SK-N-MC (cell line): ENCODE results near the gene GRIA1.

Source experiments
- DNase-seq: peaks from one replicate; pipeline ENCODE4 v3.0.0-alpha.2; 2011; ENCODE audit warnings: low read depth, low spot score
- H3K27ac ChIP-seq: fragments of 200-600 bp; sonication (generic); 2 replicates; pipeline ENCODE4 v1.5.1; 2016; ENCODE audit warnings: mixed run types
- H3K36me3 ChIP-seq: fragments of 200-600 bp; sonication (generic); 2 replicates; pipeline ENCODE4 v1.6.1; 2017; ENCODE audit warnings: antibody characterized with exemption, low read length, mixed read lengths; ENCODE audit not compliant: insufficient read depth
- H3K4me3 ChIP-seq: fragments of 200-600 bp; sonication (generic); 2 replicates; pipeline ENCODE4 v1.5.1; 2016
- H3K9ac ChIP-seq: fragments of 200-600 bp; sonication (generic); 2 replicates; pipeline ENCODE4 v1.8.0; 2017; ENCODE audit warnings: mixed run types, mixed read lengths; ENCODE audit not compliant: insufficient read length
- H3K9me3 ChIP-seq: fragments of 200-600 bp; sonication (generic); 2 replicates; pipeline ENCODE4 v1.6.1; 2017; ENCODE audit warnings: low read depth, mild to moderate bottlenecking, antibody characterized with exemption, low read length, moderate library complexity, mixed read lengths
- EZH2 ChIP-seq: fragments of 200-600 bp; sonication (generic); IDR thresholded peaks from one replicate; pipeline ENCODE4 v1.6.1; 2017; ENCODE audit warnings: antibody characterized with exemption
- FOXP2 ChIP-seq: optimal IDR thresholded peaks from 2 replicates; pipeline ENCODE3; 2011; ENCODE audit warnings: mild to moderate bottlenecking, moderate library complexity; ENCODE audit not compliant: insufficient read depth; ENCODE audit errors: extremely low read length, control extremely low read depth
- POLR2AphosphoS5 ChIP-seq: IDR thresholded peaks from 2 replicates; pipeline ENCODE4 v1.6.1; 2012; ENCODE audit warnings: mild to moderate bottlenecking, low read depth, low read length, borderline replicate concordance

The GRIA1 gene

GRCh38 chr5:153744751-153745150, 254.3 kb downstream of the GRIA1 start:
- H3K4me3 ChIP-seq: no peak overlapping the region
- TF ChIP-seq EZH2: no peak
- TF ChIP-seq FOXP2: no peak
- TF ChIP-seq POLR2AphosphoS5: no peak
- DNase-seq: no peak
- no peaks in the 10 kb centered on the region for H3K9me3 ChIP-seq
- no peak overlapping the region for H3K9ac ChIP-seq
- H3K27ac ChIP-seq: no peak overlapping the region
- no peaks in the 10 kb centered on the region for H3K36me3 ChIP-seq

- DNase-seq: no peak
- Histone ChIP-seq H3K9me3 (no peaks in the 10 kb centered on the region), H3K9ac (no peak overlapping the region), H3K4me3 (no peak overlapping the region), H3K36me3 (no peaks in the 10 kb centered on the region), H3K27ac (no peak overlapping the region)
- no peak for TF ChIP-seq FOXP2
- no peak for TF ChIP-seq EZH2
- TF ChIP-seq POLR2AphosphoS5: no peak
These were observed 255.4 kb downstream of the GRIA1 start for GRCh38 chr5:153745778-153746395.

GRCh38 chr5:153746440-153746839, 256.0 kb downstream of the GRIA1 start:
- TF ChIP-seq FOXP2 (no peak), EZH2 (no peak), POLR2AphosphoS5 (no peak)
- no peak for DNase-seq
- H3K9ac ChIP-seq: no peak overlapping the region

GRCh38 chr5:153748823-153749222, 258.4 kb downstream of the GRIA1 start:
- no peaks in the 10 kb centered on the region for H3K9me3 ChIP-seq
- H3K9ac ChIP-seq: no peak overlapping the region
- no peak overlapping the region for H3K4me3 ChIP-seq
- no peak for DNase-seq
- H3K27ac ChIP-seq: no peak overlapping the region
- no peaks in the 10 kb centered on the region for H3K36me3 ChIP-seq
- TF ChIP-seq POLR2AphosphoS5 (no peak), EZH2 (no peak), FOXP2 (no peak)

More at GRCh38 chr5:153746440-153746839, 256.0 kb downstream of the GRIA1 start:
- Histone ChIP-seq H3K4me3 (no peak overlapping the region), H3K36me3 (no peaks in the 10 kb centered on the region), H3K27ac (no peak overlapping the region), H3K9me3 (no peaks in the 10 kb centered on the region)

GRCh38 chr5:153749960-153750359, 259.5 kb downstream of the GRIA1 start:
- DNase-seq: no peak
- Histone ChIP-seq H3K9me3 (no peaks in the 10 kb centered on the region), H3K36me3 (no peaks in the 10 kb centered on the region), H3K4me3 (no peak overlapping the region), H3K27ac (no peak overlapping the region), H3K9ac (no peak overlapping the region)
- TF ChIP-seq POLR2AphosphoS5 (no peak), FOXP2 (no peak)

- no peaks in the 10 kb centered on the region for H3K36me3 ChIP-seq
- DNase-seq: no peak
- H3K27ac ChIP-seq: no peak overlapping the region
- no peak for TF ChIP-seq POLR2AphosphoS5
- no peak for TF ChIP-seq FOXP2
- no peak for TF ChIP-seq EZH2
- no peaks in the 10 kb centered on the region for H3K9me3 ChIP-seq
- H3K4me3 ChIP-seq: no peak overlapping the region
- H3K9ac ChIP-seq: no peak overlapping the region
These were observed 260.8 kb downstream of the GRIA1 start for GRCh38 chr5:153751251-153751650.

GRCh38 chr5:153752890-153753289, 262.4 kb downstream of the GRIA1 start:
- Histone ChIP-seq H3K4me3 (no peak overlapping the region), H3K27ac (no peak overlapping the region), H3K9me3 (no peaks in the 10 kb centered on the region), H3K36me3 (no peaks in the 10 kb centered on the region), H3K9ac (no peak overlapping the region)
- no peak for DNase-seq
- TF ChIP-seq EZH2 (no peak), POLR2AphosphoS5 (no peak)

GRCh38 chr5:153753645-153754432, 263.4 kb downstream of the GRIA1 start:
- Histone ChIP-seq H3K27ac (no peak overlapping the region), H3K9ac (no peak overlapping the region), H3K9me3 (no peaks in the 10 kb centered on the region), H3K4me3 (no peak overlapping the region), H3K36me3 (no peaks in the 10 kb centered on the region)
- no peak for TF ChIP-seq FOXP2
- no peak for TF ChIP-seq EZH2
- DNase-seq: no peak
